HepG2 (cell line): ENCODE data around the gene GOT1. TPM values are rescaled to one million over a fixed set of nuclear protein-coding genes. Genes with fewer than 3 reads are reported as not detected.
A peak's percentile ranks its signal among the peaks of the same experiment; 100 is the strongest.

Experiments used
- CBFB ChIP-seq: sonication (generic); formaldehyde crosslinking; IDR thresholded peaks from 2 replicates; pipeline ENCODE4 v1.4.0; 2020; ENCODE audit warnings: missing genetic modification reagents
- FIP1L1 ChIP-seq: fragments of 200-400 bp; formaldehyde crosslinking; IDR thresholded peaks from 2 replicates; pipeline ENCODE4 v1.6.1; 2018; ENCODE audit warnings: low read depth, mild to moderate bottlenecking, low read length, moderate library complexity, borderline replicate concordance; ENCODE audit not compliant: insufficient read depth
- HNRNPH1 ChIP-seq: fragments of 200-400 bp; formaldehyde crosslinking; optimal IDR thresholded peaks from 2 replicates; pipeline ENCODE3; 2017; ENCODE audit warnings: mild to moderate bottlenecking, low read depth, low read length
- ISL2 ChIP-seq: sonication (generic); formaldehyde crosslinking; IDR thresholded peaks from 2 replicates; pipeline ENCODE4 v1.5.0; 2020; ENCODE audit warnings: missing genetic modification reagents
- NFE2 ChIP-seq: sonication (generic); formaldehyde crosslinking; IDR thresholded peaks from 2 replicates; pipeline ENCODE4 v1.4.0; 2020; ENCODE audit warnings: missing genetic modification reagents
- NFIC ChIP-seq: IDR thresholded peaks from 2 replicates; pipeline ENCODE4 v1.6.1; 2012; ENCODE audit warnings: mild to moderate bottlenecking, low read length, inconsistent platforms
- ZNF333 ChIP-seq: sonication (generic); formaldehyde crosslinking; IDR thresholded peaks from 2 replicates; pipeline ENCODE4 v1.4.0; 2020; ENCODE audit warnings: mild to moderate bottlenecking, missing genetic modification reagents, borderline replicate concordance
- ZNF562 ChIP-seq: sonication (generic); formaldehyde crosslinking; IDR thresholded peaks from 2 replicates; pipeline ENCODE4 v1.8.0; 2022; ENCODE audit warnings: missing genetic modification reagents, borderline replicate concordance
- ZNF7 ChIP-seq: IDR thresholded peaks from 2 replicates; pipeline ENCODE4 v1.6.1; 2016; ENCODE audit warnings: missing biosample characterization, missing genetic modification reagents
- ZNF772 ChIP-seq: sonication (generic); formaldehyde crosslinking; IDR thresholded peaks from 2 replicates; pipeline ENCODE4 v1.5.0; 2020; ENCODE audit warnings: mild to moderate bottlenecking, missing genetic modification reagents
- polyA plus RNA-seq, 8 experiments: library from polyadenylated mRNA; depleted of rRNA in 3 of 8; stranded (reverse) in 7 of 8; unstranded in 1 of 8; fragments of >200 nt; fragmentation: Illumina TruSeq in 4 of 8; extraction: Trizol in 4 of 8; gene quantifications; 2 replicates each; pipeline versions ENCODE4 v1.2.1 to v1.2.3, GENCODE V29; 2011 to 2016; ENCODE audit warnings: low read depth in 4 of 8, missing spikeins in 1 of 8, mixed read lengths in 1 of 8; ENCODE audit not compliant: insufficient read depth in 1 of 8
- total RNA-seq, 5 experiments: library from RNA; depleted of rRNA; stranded (reverse); fragments of >200 nt; fragmentation: Illumina TruSeq; extraction: Trizol; gene quantifications; 2 replicates each; pipeline ENCODE4 v1.2.3, GENCODE V29; 2016; ENCODE audit warnings: low read depth in 1 of 5
- TF ChIP-seq, protein P1 (sequence below): sonication (generic); formaldehyde crosslinking; conservative IDR thresholded peaks from 2 replicates; pipeline ENCODE4 v1.4.0; 2020; ENCODE audit warnings: missing genetic modification reagents
- TF ChIP-seq, protein P2 (sequence below): sonication (generic); formaldehyde crosslinking; IDR thresholded peaks from 2 replicates; pipeline ENCODE4 v1.5.1; 2020; ENCODE audit warnings: mild to moderate bottlenecking, missing genetic modification reagents, moderate library complexity
- TF ChIP-seq, protein P3 (sequence below): sonication (generic); formaldehyde crosslinking; IDR thresholded peaks from 2 replicates; pipeline ENCODE4 v1.4.0; 2020; ENCODE audit warnings: missing genetic modification reagents, borderline replicate concordance
- TF ChIP-seq, protein P4 (sequence below): sonication (generic); formaldehyde crosslinking; IDR thresholded peaks from 2 replicates; pipeline ENCODE4 v1.4.0; 2020; ENCODE audit warnings: mild to moderate bottlenecking, missing genetic modification reagents
- TF ChIP-seq, protein P5 (sequence below): sonication (generic); formaldehyde crosslinking; IDR thresholded peaks from 2 replicates; pipeline ENCODE4 v1.9.0; 2022; ENCODE audit warnings: low read depth, missing genetic modification reagents
- TF ChIP-seq, protein P6 (sequence below): sonication (generic); formaldehyde crosslinking; IDR thresholded peaks from 2 replicates; pipeline ENCODE4 v1.4.0; 2020; ENCODE audit warnings: mild to moderate bottlenecking, missing genetic modification reagents

GOT1 gene
- total and polyA plus RNA-seq, 2 of the 13 experiments (the other 11 are each of a cell fraction or from before 2014, with no cell fraction given), result 81.2 to 102 TPM

DNA sequence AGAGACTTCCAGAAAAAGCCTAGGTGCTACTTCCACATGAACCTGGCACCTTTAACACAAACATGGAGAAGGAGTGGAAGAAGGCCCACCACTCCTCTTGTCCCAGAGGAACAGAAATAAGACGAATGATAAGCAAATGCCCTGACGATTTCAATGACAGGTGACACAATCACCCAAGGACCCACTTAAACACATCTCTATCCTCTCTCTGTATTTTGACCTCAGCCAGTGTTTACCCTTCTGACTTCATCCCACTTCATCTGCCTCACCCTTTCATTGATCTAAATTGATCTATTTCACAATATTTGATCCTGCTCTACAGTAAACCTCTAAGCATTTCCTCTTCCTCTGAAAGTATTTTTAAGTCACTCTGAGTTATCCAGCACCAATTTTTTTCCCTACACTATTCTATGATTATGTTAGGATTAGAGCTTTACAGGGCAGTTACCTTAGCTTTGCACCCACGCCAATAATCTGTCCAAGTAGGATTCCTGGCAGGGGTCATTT lies 9.1 kb downstream of the GOT1 start (continued):
- TF ChIP-seq, protein P1, sequence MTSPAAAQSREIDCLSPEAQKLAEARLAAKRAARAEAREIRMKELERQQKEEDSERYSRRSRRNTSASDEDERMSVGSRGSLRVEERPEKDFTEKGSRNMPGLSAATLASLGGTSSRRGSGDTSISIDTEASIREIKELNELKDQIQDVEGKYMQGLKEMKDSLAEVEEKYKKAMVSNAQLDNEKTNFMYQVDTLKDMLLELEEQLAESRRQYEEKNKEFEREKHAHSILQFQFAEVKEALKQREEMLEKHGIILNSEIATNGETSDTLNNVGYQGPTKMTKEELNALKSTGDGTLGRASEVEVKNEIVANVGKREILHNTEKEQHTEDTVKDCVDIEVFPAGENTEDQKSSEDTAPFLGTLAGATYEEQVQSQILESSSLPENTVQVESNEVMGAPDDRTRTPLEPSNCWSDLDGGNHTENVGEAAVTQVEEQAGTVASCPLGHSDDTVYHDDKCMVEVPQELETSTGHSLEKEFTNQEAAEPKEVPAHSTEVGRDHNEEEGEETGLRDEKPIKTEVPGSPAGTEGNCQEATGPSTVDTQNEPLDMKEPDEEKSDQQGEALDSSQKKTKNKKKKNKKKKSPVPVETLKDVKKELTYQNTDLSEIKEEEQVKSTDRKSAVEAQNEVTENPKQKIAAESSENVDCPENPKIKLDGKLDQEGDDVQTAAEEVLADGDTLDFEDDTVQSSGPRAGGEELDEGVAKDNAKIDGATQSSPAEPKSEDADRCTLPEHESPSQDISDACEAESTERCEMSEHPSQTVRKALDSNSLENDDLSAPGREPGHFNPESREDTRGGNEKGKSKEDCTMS (CRISPR knock-in tag), result no peak
- no peak for TF ChIP-seq HNRNPH1
- TF ChIP-seq, protein P2, sequence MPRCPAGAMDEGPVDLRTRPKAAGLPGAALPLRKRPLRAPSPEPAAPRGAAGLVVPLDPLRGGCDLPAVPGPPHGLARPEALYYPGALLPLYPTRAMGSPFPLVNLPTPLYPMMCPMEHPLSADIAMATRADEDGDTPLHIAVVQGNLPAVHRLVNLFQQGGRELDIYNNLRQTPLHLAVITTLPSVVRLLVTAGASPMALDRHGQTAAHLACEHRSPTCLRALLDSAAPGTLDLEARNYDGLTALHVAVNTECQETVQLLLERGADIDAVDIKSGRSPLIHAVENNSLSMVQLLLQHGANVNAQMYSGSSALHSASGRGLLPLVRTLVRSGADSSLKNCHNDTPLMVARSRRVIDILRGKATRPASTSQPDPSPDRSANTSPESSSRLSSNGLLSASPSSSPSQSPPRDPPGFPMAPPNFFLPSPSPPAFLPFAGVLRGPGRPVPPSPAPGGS, result no peak
- TF ChIP-seq, protein P3, sequence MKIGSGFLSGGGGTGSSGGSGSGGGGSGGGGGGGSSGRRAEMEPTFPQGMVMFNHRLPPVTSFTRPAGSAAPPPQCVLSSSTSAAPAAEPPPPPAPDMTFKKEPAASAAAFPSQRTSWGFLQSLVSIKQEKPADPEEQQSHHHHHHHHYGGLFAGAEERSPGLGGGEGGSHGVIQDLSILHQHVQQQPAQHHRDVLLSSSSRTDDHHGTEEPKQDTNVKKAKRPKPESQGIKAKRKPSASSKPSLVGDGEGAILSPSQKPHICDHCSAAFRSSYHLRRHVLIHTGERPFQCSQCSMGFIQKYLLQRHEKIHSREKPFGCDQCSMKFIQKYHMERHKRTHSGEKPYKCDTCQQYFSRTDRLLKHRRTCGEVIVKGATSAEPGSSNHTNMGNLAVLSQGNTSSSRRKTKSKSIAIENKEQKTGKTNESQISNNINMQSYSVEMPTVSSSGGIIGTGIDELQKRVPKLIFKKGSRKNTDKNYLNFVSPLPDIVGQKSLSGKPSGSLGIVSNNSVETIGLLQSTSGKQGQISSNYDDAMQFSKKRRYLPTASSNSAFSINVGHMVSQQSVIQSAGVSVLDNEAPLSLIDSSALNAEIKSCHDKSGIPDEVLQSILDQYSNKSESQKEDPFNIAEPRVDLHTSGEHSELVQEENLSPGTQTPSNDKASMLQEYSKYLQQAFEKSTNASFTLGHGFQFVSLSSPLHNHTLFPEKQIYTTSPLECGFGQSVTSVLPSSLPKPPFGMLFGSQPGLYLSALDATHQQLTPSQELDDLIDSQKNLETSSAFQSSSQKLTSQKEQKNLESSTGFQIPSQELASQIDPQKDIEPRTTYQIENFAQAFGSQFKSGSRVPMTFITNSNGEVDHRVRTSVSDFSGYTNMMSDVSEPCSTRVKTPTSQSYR (CRISPR knock-in tag), result no peak; the same call in 1 of the 2 replicates
- TF ChIP-seq ZNF562 (CRISPR knock-in tag), result no peak
- TF ChIP-seq FIP1L1, result no peak
- TF ChIP-seq ZNF333 (CRISPR knock-in tag), result no peak
- TF ChIP-seq, protein P4, sequence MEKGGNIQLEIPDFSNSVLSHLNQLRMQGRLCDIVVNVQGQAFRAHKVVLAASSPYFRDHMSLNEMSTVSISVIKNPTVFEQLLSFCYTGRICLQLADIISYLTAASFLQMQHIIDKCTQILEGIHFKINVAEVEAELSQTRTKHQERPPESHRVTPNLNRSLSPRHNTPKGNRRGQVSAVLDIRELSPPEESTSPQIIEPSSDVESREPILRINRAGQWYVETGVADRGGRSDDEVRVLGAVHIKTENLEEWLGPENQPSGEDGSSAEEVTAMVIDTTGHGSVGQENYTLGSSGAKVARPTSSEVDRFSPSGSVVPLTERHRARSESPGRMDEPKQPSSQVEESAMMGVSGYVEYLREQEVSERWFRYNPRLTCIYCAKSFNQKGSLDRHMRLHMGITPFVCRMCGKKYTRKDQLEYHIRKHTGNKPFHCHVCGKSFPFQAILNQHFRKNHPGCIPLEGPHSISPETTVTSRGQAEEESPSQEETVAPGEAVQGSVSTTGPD (CRISPR knock-in tag), result no peak
- TF ChIP-seq ZNF7 (CRISPR knock-in tag), result no peak
- TF ChIP-seq NFE2, result no peak
- TF ChIP-seq, protein P5, sequence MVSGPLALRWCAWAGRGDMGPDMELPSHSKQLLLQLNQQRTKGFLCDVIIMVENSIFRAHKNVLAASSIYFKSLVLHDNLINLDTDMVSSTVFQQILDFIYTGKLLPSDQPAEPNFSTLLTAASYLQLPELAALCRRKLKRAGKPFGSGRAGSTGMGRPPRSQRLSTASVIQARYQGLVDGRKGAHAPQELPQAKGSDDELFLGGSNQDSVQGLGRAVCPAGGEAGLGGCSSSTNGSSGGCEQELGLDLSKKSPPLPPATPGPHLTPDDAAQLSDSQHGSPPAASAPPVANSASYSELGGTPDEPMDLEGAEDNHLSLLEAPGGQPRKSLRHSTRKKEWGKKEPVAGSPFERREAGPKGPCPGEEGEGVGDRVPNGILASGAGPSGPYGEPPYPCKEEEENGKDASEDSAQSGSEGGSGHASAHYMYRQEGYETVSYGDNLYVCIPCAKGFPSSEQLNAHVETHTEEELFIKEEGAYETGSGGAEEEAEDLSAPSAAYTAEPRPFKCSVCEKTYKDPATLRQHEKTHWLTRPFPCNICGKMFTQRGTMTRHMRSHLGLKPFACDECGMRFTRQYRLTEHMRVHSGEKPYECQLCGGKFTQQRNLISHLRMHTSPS, result no peak
- TF ChIP-seq, protein P6, sequence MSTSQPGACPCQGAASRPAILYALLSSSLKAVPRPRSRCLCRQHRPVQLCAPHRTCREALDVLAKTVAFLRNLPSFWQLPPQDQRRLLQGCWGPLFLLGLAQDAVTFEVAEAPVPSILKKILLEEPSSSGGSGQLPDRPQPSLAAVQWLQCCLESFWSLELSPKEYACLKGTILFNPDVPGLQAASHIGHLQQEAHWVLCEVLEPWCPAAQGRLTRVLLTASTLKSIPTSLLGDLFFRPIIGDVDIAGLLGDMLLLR, result no peak
- peak; percentile 85; the same call in 1 of the 2 replicates for TF ChIP-seq NFIC
- peak; percentile 62; the same call in 1 of the 2 replicates for TF ChIP-seq ZNF772 (CRISPR knock-in tag)
- peak; percentile 99 for TF ChIP-seq ISL2 (CRISPR knock-in tag)
- TF ChIP-seq CBFB, result 0 out of 2 replicates have a peak, but pooled peaks have one; percentile 21
